Measurements from ENCODE around the gene NEK4.
"Not testable (repeated sequence)": the region's sequence is repeated elsewhere in the genome, so short reads cannot be mapped to it uniquely, and the experiment has no call there.

NEK4 gene

GRCh38 chr3:52730681-52731080 is 40.1 kb downstream of the NEK4 start:
- no peak for DNase-seq

- DNase-seq, result not testable (repeated sequence)
These were observed 42.0 kb downstream of the NEK4 start for GRCh38 chr3:52728753-52729152.

GRCh38 chr3:52724511-52724910 is 46.2 kb downstream of the NEK4 start:
- no peak for DNase-seq

- no peak for DNase-seq
These were observed 46.8 kb downstream of the NEK4 start for GRCh38 chr3:52723935-52724334.

GRCh38 chr3:52722491-52722890 is 48.2 kb downstream of the NEK4 start:
- no peak for DNase-seq

- DNase-seq, result peak; percentile 19 to 41 (median 27)
These were observed 49.1 kb downstream of the NEK4 start for GRCh38 chr3:52721730-52722008.

- DNase-seq, result peak; percentile 15 to 42 (median 40)
These were observed 49.6 kb downstream of the NEK4 start for GRCh38 chr3:52721002-52721729.

- DNase-seq, result no peak
These were observed 51.1 kb downstream of the NEK4 start for GRCh38 chr3:52719618-52720017.

GRCh38 chr3:52715714-52716305 is 54.9 kb downstream of the NEK4 start:
- peak in 1 of 3 donors; percentile 35 for DNase-seq

- DNase-seq, result no peak
These were observed 56.1 kb downstream of the NEK4 start for GRCh38 chr3:52714335-52715302.

GRCh38 chr3:52712291-52713212 is 58.2 kb downstream of the NEK4 start:
- no peak for DNase-seq

GRCh38 chr3:52710512-52710911 is 60.2 kb downstream of the NEK4 start:
- DNase-seq, result no peak

- no peak for DNase-seq
These were observed 63.2 kb downstream of the NEK4 start for GRCh38 chr3:52707585-52707984.

GRCh38 chr3:52705688-52706686 is 64.8 kb downstream of the NEK4 start, which contains the start of the genes GLT8D1 and SPCS1:
Gene GLT8D1 (minus strand): TSS chr3:52705791. CDS start chr3:52700460, 5,331 bp downstream.
Gene SPCS1 (plus strand): TSS chr3:52706106. CDS start chr3:52706247, 141 bp downstream.
- peak; percentile 91 to 96 (median 94) for DNase-seq

- DNase-seq, result no peak
These were observed 65.4 kb downstream of the NEK4 start for GRCh38 chr3:52705438-52705687.

GRCh38 chr3:52704611-52705437 is 65.9 kb downstream of the NEK4 start:
- DNase-seq, result no peak

- DNase-seq, result no peak
These were observed 67.4 kb downstream of the NEK4 start for GRCh38 chr3:52703341-52703740.

GRCh38 chr3:52697632-52697965 is 73.1 kb downstream of the NEK4 start:
- no peak for DNase-seq

- DNase-seq, result no peak
These were observed 73.7 kb downstream of the NEK4 start for GRCh38 chr3:52696830-52697631.
